IMR-90 (cell line): ENCODE results near the gene SLC16A8.

Source experiments
- BHLHE40 ChIP-seq: fragments of 150-350 bp; IDR thresholded peaks from 2 replicates; pipeline ENCODE4 v1.6.1; 2016; ENCODE audit warnings: mild to moderate bottlenecking, low read depth, low read length
- CEBPB ChIP-seq: IDR thresholded peaks from 2 replicates; pipeline ENCODE4 v1.6.1; 2012; ENCODE audit warnings: low read depth, low read length, improper control_type of control experiment
- CTCF ChIP-seq: conservative IDR thresholded peaks from 2 replicates; pipeline ENCODE4 v1.5.1; 2012; ENCODE audit warnings: mild to moderate bottlenecking, low read depth, low read length, improper control_type of control experiment
- MAFK ChIP-seq: IDR thresholded peaks from 2 replicates; pipeline ENCODE4 v1.6.1; 2012; ENCODE audit warnings: low read depth, low read length, improper control_type of control experiment
- MXI1 ChIP-seq: IDR thresholded peaks from 2 replicates; pipeline ENCODE4 v1.6.1; 2012; ENCODE audit warnings: low read depth, mild to moderate bottlenecking, low read length, moderate library complexity, borderline replicate concordance
- RAD21 ChIP-seq: IDR thresholded peaks from 2 replicates; pipeline ENCODE4 v1.6.1; 2012; ENCODE audit warnings: low read length, improper control_type of control experiment

- TF ChIP-seq CEBPB (no peak), MXI1 (no peak), MAFK (no peak), CTCF (no peak), RAD21 (no peak), BHLHE40 (no peak)
These were observed 49.3 kb upstream of the SLC16A8 start for GRCh38 chr22:38133331-38133730.
